Measurements from ENCODE around the gene THSD7B. TPM values are rescaled to one million over a fixed set of nuclear protein-coding genes. Genes with fewer than 3 reads are reported as not detected.

THSD7B gene
- polyA plus RNA-seq, 6 donors from 2014 or later: 0.09 TPM; not detected in 5

- Mint-ChIP-seq H3K4me1 (no peaks in the 10 kb centered on the region), H3K27ac (no peak overlapping the region), H3K9me3 (no peaks in the 10 kb centered on the region), H3K36me3 (no peaks in the 10 kb centered on the region), H3K27me3 (peaks cover 0 to 10% (median 0%) of the 10 kb centered on the region in 3 donors), H3K4me3 (no peak overlapping the region)
- DNase-seq (no peak), ATAC-seq (ENCODE audit: low read depth in 2 of 2) (no peak)
Measured at GRCh38 chr2:136994793-136995192, 229.4 kb downstream of the THSD7B start.

GRCh38 chr2:136997557-136997956 is 232.2 kb downstream of the THSD7B start:
- DNase-seq (no peak), ATAC-seq (ENCODE audit: low read depth in 2 of 2) (no peak)
- Mint-ChIP-seq H3K9me3 (no peaks in the 10 kb centered on the region), H3K27me3 (peaks cover 0 to 8% (median 0%) of the 10 kb centered on the region in 3 donors), H3K4me1 (no peaks in the 10 kb centered on the region), H3K36me3 (no peaks in the 10 kb centered on the region), H3K27ac (no peak overlapping the region), H3K4me3 (no peak overlapping the region)

GRCh38 chr2:137000811-137001210 is 235.5 kb downstream of the THSD7B start:
- Mint-ChIP-seq H3K9me3 (no peaks in the 10 kb centered on the region), H3K27ac (no peak overlapping the region), H3K4me1 (no peaks in the 10 kb centered on the region), H3K4me3 (no peak overlapping the region), H3K36me3 (no peaks in the 10 kb centered on the region), H3K27me3 (no peaks in the 10 kb centered on the region)
- ATAC-seq (ENCODE audit: low read depth in 2 of 2) (no peak), DNase-seq (no peak)

GRCh38 chr2:137002896-137003295 is 237.6 kb downstream of the THSD7B start:
- Mint-ChIP-seq H3K9me3 (no peaks in the 10 kb centered on the region), H3K27me3 (no peaks in the 10 kb centered on the region), H3K4me1 (no peaks in the 10 kb centered on the region), H3K27ac (no peak overlapping the region), H3K36me3 (no peaks in the 10 kb centered on the region), H3K4me3 (no peak overlapping the region)
- no peak for ATAC-seq (ENCODE audit: low read depth in 2 of 2)
- DNase-seq: no peak

- Mint-ChIP-seq H3K36me3 (no peaks in the 10 kb centered on the region), H3K27ac (no peak overlapping the region), H3K4me1 (no peaks in the 10 kb centered on the region), H3K9me3 (no peaks in the 10 kb centered on the region), H3K4me3 (no peak overlapping the region), H3K27me3 (no peaks in the 10 kb centered on the region)
- DNase-seq (no peak), ATAC-seq (ENCODE audit: low read depth in 2 of 2) (no peak)
Measured at GRCh38 chr2:137005210-137005609, 239.9 kb downstream of the THSD7B start.

- no peak for ATAC-seq (ENCODE audit: low read depth in 2 of 2)
- no peak for DNase-seq
- Mint-ChIP-seq H3K4me3 (no peak overlapping the region), H3K36me3 (no peaks in the 10 kb centered on the region), H3K27me3 (no peaks in the 10 kb centered on the region), H3K27ac (no peak overlapping the region), H3K4me1 (no peaks in the 10 kb centered on the region), H3K9me3 (peaks cover 0 to 6% (median 0%) of the 10 kb centered on the region in 7 donors)
Measured at GRCh38 chr2:137007938-137008337, 242.6 kb downstream of the THSD7B start.

- Mint-ChIP-seq H3K27ac (no peak overlapping the region), H3K4me3 (no peak overlapping the region), H3K4me1 (peaks cover 0 to 3% (median 0%) of the 10 kb centered on the region in 3 donors), H3K9me3 (peaks cover 0 to 6% (median 3%) of the 10 kb centered on the region in 7 donors), H3K27me3 (no peaks in the 10 kb centered on the region), H3K36me3 (no peaks in the 10 kb centered on the region)
- ATAC-seq (ENCODE audit: low read depth in 2 of 2) (no peak), DNase-seq (no peak)
Measured at GRCh38 chr2:137009953-137010352, 244.6 kb downstream of the THSD7B start.

GRCh38 chr2:137020452-137021196 is 255.3 kb downstream of the THSD7B start:
- H3K4me3 Mint-ChIP-seq: no peak overlapping the region
- no peaks in the 10 kb centered on the region for H3K4me1 Mint-ChIP-seq
- H3K27ac Mint-ChIP-seq: no peak overlapping the region
- DNase-seq (no peak), ATAC-seq (ENCODE audit: low read depth in 2 of 2) (no peak)
- peaks cover 0 to 6% (median 0%) of the 10 kb centered on the region in 7 donors for H3K9me3 Mint-ChIP-seq
- H3K36me3 Mint-ChIP-seq: no peaks in the 10 kb centered on the region
- H3K27me3 Mint-ChIP-seq: no peaks in the 10 kb centered on the region

- Mint-ChIP-seq H3K36me3 (no peaks in the 10 kb centered on the region), H3K27ac (no peak overlapping the region), H3K4me3 (no peak overlapping the region), H3K27me3 (no peaks in the 10 kb centered on the region), H3K4me1 (no peaks in the 10 kb centered on the region), H3K9me3 (peaks cover 0 to 11% (median 0%) of the 10 kb centered on the region in 7 donors)
- ATAC-seq (ENCODE audit: low read depth in 2 of 2) (no peak), DNase-seq (no peak)
Measured at GRCh38 chr2:137021763-137022162, 256.4 kb downstream of the THSD7B start.

GRCh38 chr2:137023205-137023604 is 257.9 kb downstream of the THSD7B start:
- no peak overlapping the region for H3K27ac Mint-ChIP-seq
- H3K27me3 Mint-ChIP-seq: no peaks in the 10 kb centered on the region
- H3K4me3 Mint-ChIP-seq: no peak overlapping the region
- H3K36me3 Mint-ChIP-seq: no peaks in the 10 kb centered on the region
- no peaks in the 10 kb centered on the region for H3K4me1 Mint-ChIP-seq
- DNase-seq (no peak), ATAC-seq (ENCODE audit: low read depth in 2 of 2) (no peak)
- H3K9me3 Mint-ChIP-seq: peaks cover 0 to 11% (median 0%) of the 10 kb centered on the region in 7 donors

- ATAC-seq (ENCODE audit: low read depth in 2 of 2) (no peak), DNase-seq (no peak)
- Mint-ChIP-seq H3K27ac (no peak overlapping the region), H3K27me3 (no peaks in the 10 kb centered on the region), H3K9me3 (peaks cover 0 to 3% (median under 1%) of the 10 kb centered on the region in 7 donors), H3K4me1 (no peaks in the 10 kb centered on the region), H3K36me3 (no peaks in the 10 kb centered on the region), H3K4me3 (no peak overlapping the region)
Measured at GRCh38 chr2:137031731-137032130, 266.4 kb downstream of the THSD7B start.

- H3K36me3 Mint-ChIP-seq: no peaks in the 10 kb centered on the region
- DNase-seq: no peak
- H3K9me3 Mint-ChIP-seq: peaks cover 0 to 3% (median 2%) of the 10 kb centered on the region in 7 donors
- no peaks in the 10 kb centered on the region for H3K4me1 Mint-ChIP-seq
- no peak overlapping the region for H3K27ac Mint-ChIP-seq
- no peak for ATAC-seq (ENCODE audit: low read depth in 2 of 2)
- H3K27me3 Mint-ChIP-seq: no peaks in the 10 kb centered on the region
- H3K4me3 Mint-ChIP-seq: no peak overlapping the region
Measured at GRCh38 chr2:137036619-137037018, 271.3 kb downstream of the THSD7B start.

- DNase-seq: no peak
Measured at GRCh38 chr2:137039482-137040152, 274.3 kb downstream of the THSD7B start.

GRCh38 chr2:137047369-137047768 is 282.0 kb downstream of the THSD7B start:
- no peak overlapping the region for H3K27ac Mint-ChIP-seq
- H3K4me1 Mint-ChIP-seq: no peaks in the 10 kb centered on the region
- H3K9me3 Mint-ChIP-seq: peaks cover 0 to 3% (median 0%) of the 10 kb centered on the region in 7 donors
- DNase-seq (no peak), ATAC-seq (ENCODE audit: low read depth in 2 of 2) (no peak)
- H3K27me3 Mint-ChIP-seq: no peaks in the 10 kb centered on the region
- no peak overlapping the region for H3K4me3 Mint-ChIP-seq
- no peaks in the 10 kb centered on the region for H3K36me3 Mint-ChIP-seq

More at GRCh38 chr2:137039482-137040152, 274.3 kb downstream of the THSD7B start:
- H3K36me3 Mint-ChIP-seq: no peaks in the 10 kb centered on the region
- H3K27me3 Mint-ChIP-seq: no peaks in the 10 kb centered on the region
- H3K9me3 Mint-ChIP-seq: peaks cover 0 to 3% (median 0%) of the 10 kb centered on the region in 7 donors
- H3K4me3 Mint-ChIP-seq: no peak overlapping the region
- no peak for ATAC-seq (ENCODE audit: low read depth in 2 of 2)
- no peaks in the 10 kb centered on the region for H3K4me1 Mint-ChIP-seq
- H3K27ac Mint-ChIP-seq: no peak overlapping the region
